Activated CD8-positive, alpha-beta memory T cell treated with anti-CD3 and anti-CD28 coated beads for 4 hours (primary cell): ENCODE measurements around the gene INPPL1.
"Not testable (repeated sequence)": the region's sequence is repeated elsewhere in the genome, so short reads cannot be mapped to it uniquely, and the experiment has no call there.

Experiments
- DNase-seq, 2 donors: peaks; one replicate each; pipeline ENCODE4 v3.0.0-alpha.2; 2020; ENCODE audit warnings: low read depth in 2 of 2

INPPL1 gene

GRCh38 chr11:72244060-72244360, 19.4 kb downstream of the INPPL1 start, which contains the start of gene PHOX2A:
Gene PHOX2A (minus strand): TSS chr11:72244176. CDS start chr11:72244004, 172 bp downstream.
- DNase-seq = no peak

DNA sequence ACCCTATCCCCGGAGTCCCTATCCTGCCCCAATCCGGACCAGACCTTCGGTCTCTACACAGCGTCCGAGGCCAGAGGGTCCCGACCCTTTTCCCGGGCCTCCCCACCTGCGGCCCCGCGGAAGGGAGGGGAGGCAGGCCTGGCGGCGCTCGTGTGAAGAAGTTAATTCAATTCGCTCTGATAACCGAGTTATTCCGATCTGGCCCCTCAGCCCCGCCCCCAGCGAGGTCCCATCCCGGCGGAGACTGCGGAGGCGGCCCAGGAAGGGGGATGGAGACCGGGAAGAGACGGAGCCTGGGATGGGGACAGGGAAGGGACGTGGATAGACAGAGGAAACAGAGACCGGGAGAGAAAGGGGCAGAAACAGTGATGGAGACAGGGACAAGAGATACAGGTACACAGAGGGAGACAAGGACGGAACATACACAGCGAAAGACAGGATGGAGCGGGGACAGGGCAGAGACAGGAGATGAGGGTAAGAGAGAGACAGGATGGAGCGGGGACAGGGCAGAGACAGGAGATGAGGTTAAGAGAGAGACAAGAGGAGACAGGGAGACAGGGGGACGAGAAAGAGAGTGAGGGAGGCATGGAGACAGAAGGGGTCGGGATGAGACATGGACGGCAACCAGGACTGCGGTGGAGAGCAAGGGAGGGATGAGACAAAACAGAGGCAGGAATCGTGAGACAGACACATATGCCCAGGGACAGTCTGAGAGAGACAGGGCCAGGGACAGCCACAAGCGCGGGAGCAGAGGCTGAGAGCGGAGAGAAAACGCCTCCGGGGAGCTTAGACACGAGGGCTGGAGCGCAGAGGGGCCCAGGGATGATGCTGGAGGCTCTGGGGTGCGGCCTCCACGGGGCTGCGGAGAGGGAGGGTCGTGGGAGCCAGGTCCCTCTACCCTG, 20.0 kb downstream of the INPPL1 start:
- no peak for DNase-seq

DNA sequence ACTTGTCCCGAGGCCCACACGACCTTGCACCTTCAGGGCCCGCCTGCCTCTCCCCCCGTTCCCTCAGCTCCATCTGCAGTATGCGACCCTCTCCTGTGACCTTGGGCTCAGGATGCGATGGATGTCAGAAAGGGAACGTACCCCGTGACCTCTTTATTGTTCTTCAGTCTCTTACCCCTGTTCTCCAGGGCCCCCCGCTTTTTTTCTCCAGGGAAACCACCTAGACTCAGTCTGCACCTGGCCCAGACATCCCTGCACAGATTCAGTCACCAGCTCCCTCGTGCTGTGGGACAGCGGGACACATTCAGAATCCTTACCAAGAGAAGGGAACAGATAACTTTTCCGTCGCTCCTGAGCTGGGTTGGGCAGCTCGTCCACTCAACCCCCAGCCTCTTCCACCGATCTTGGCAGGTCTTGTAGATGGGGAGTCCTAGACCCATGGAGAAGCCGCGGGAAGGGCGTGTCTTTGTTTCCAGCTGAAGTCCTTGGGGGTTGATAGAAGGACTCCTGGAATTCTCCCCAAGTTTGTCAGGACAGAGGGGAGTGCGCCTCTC, 20.8 kb downstream of the INPPL1 start:
- DNase-seq = no peak

DNA sequence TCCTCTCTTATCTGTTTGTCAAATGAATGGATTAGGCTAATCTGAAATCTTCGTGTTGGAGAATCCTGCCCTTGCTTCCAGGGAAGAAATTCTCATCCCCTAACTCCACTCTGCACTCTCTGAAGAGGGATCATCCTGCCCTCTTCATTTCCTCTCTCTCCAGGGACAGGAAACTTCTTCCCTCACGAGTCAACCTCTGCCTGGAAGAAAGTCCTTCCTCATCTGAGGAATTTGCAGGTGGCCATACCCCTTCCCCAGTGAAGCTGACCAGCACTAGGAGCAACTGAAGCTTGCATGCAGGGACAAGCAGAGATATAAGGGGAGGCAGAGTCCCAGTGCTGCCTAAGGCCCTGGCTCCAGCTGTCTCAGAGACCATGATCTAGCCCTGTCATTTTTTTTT, 23.0 kb downstream of the INPPL1 start:
- no peak for DNase-seq

GRCh38 chr11:72249961-72250360, 25.4 kb downstream of the INPPL1 start:
- DNase-seq = no peak

- DNase-seq = no peak
These were observed 26.3 kb downstream of the INPPL1 start for GRCh38 chr11:72250661-72251464.

- no peak for DNase-seq
These were observed 27.0 kb downstream of the INPPL1 start for GRCh38 chr11:72251614-72252013.

DNA sequence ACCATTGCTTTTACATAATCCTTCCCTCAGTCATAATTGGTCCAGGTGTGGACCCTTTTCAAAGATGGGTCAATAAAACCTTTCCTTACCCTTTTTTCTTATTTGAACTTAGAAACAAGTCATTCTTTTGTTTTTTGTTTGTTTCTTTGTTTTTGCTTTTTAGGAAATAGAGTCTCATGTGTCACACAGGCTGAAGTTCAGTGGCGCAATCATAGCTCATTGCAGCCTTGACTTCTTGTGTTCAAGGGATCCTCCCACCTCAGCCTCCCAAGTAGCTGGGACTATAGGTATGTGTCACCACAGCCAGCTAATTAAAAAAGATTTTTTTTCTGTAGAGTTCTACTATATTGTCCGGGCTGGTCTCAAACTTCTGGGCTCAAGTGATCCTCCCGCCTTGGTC, 28.8 kb downstream of the INPPL1 start:
- DNase-seq = no peak

- no peak for DNase-seq
These were observed 29.9 kb downstream of the INPPL1 start for GRCh38 chr11:72254299-72254993.

DNA sequence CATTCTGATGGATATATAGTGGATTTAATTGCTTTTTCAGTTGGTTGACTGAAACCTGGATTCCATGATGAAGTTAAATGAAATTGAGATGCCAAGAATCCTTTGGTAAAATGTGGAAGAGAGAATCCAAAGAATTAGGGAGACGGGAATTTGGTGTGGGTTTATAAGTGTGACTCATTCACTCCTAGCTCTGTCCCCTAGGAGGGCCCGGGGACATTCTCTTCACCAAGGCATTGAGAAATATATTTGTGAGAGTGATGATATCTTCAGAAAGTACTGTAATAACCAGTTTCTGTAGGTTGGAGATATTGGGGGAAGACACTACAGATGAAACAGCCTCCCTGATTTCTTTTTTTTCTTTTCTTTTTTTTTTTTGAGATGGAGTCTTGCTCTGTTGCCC, 33.0 kb downstream of the INPPL1 start:
- no peak for DNase-seq

DNA sequence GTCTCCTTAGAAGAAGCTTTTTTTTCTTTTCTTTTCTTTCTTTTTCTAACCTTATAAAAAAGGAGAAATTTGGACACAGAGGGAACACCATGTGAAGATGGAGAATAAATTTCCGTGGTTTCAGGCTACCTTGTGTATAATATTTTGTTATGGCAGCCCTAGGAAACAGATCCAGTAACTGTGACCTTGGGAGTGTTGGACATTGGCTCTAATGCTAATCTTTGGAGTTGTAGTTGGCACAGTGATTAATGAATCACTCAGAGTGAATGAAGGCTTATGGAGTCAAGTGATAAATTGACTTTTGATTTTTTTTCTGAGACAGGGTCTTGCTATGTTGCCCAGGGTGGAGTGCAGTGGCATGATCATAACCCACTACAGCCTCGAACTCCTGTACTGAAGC, 34.9 kb downstream of the INPPL1 start:
- no peak for DNase-seq

GRCh38 chr11:72260574-72260973, 36.0 kb downstream of the INPPL1 start:
- DNase-seq = no peak

- no peak for DNase-seq
These were observed 38.8 kb downstream of the INPPL1 start for GRCh38 chr11:72263361-72263760.

- DNase-seq = no peak
These were observed 41.4 kb downstream of the INPPL1 start for GRCh38 chr11:72265951-72266350.

DNA sequence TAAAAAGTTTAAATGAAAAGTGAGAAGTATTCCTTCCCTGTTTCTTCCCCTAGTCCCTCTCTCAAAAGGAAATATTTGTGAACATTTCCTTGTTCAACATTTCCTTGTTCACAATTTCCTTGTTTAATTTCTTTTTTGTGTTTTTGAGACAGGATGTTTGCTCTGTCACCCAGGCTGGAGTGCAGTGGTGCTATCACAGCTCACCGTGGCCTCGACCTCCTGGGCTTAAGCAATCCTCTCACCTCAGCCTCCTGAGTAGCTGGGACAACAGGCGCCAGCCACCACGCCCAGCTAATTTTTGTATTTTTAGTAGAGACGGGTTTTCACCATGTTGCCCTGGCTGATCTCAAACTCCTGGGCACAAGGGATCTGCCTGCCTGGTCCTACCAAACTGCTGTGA, 42.4 kb downstream of the INPPL1 start:
- not testable (repeated sequence) for DNase-seq

DNA sequence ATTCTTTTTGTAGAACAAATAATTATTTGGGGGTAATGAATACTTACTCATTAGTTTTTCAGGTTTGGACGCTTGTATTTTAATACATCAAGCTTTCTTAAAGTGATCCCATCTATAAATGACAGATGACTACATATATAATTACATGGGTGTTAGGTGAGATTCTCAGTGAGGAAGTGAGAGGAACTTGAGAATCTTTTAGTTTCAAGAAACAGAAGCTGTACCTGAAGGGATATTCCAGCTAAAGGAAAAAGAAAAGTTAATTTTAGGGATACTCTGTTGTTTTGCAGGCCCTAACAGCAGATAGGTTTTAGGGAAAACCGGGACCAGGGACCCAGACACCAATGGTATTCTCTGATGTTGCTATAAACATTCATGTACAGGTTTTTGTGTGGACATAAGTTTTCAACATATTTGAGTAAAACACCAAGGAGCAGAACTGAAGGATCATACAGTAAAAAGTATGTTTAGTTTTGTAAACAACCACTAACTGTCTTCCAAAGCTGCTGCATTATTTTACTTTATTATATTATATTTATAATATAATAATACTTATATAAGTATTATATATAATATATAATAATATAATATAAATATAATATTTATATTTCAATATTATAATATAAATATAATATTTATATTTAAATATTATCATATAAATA, 43.5 kb downstream of the INPPL1 start:
- no peak for DNase-seq

GRCh38 chr11:72271980-72272379, 47.4 kb downstream of the INPPL1 start:
- no peak for DNase-seq

- DNase-seq = no peak
These were observed 49.9 kb downstream of the INPPL1 start for GRCh38 chr11:72274435-72274834.

GRCh38 chr11:72278905-72279304, 54.3 kb downstream of the INPPL1 start:
- DNase-seq = no peak

DNA sequence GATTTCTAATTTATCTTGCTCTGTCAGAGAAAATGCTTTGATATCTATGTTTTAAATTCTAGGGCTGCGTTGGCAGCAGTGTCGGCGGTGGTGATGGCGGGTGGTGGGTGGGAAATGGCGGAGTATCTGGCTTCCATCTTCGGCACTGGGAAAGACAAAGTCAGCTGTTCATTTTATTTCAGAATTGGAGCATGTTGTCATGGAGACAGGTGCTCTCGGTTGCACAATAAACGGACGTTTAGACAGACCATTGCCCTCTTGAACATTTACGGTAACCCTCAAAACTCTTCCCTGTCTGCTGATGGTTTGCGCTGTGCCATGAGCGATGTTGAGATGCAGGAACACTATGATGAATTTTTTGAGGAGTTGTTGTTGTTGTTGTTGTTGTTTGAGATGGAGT, 55.5 kb downstream of the INPPL1 start:
- no peak for DNase-seq

DNA sequence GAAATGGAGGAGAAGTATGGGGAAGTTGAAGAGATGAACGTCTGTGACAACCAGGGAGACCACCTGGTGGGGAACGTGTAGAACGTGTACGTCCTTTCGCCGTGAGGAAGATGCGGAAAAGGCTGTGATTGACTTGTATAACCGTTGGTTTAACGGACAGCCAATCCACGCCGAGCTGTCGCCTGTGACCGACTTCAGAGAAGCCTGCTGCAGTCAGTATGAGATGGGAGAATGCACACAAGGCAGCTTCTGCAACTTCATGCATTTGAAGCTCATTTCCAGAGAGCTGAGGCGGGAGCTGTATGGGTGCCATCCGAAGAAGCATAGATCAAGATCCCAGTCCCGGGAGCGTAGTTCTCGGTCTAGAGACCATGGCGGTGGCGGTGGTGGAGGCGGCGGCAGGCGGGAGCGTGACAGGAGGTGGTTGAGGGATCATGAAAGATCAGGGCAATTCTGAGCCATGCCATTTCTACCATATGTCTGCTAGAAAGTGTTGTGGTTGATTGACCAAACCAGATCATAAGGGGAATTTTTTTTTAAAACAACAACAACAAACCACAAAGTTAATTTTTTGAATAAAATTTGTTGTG, 56.3 kb downstream of the INPPL1 start:
- DNase-seq = no peak
